GM18951 (cell line): ENCODE measurements around the gene KCNIP1.

ENCODE experiments used
- POLR2A ChIP-seq: IDR thresholded peaks from 4 replicates; pipeline ENCODE4 v1.6.1; 2011; ENCODE audit warnings: mild to moderate bottlenecking; ENCODE audit not compliant: insufficient read length, insufficient read depth; ENCODE audit errors: extremely low read depth
- in situ Hi-C: fragments of 300-500 bp; cut with MboI; formaldehyde crosslinking; loops from one replicate; pipeline ENCODE4 v1.12.0; 2022; ENCODE audit warnings: low sequenced_read_pairs, mixed read lengths, inconsistent platforms; ENCODE audit not compliant: unreplicated experiment

KCNIP1 gene

GRCh38 chr5:170581211-170581610 is 77.4 kb downstream of the KCNIP1 start:
- no peak for TF ChIP-seq POLR2A
- in situ Hi-C loops = no loop called here

- in situ Hi-C loops = no loop called here
- TF ChIP-seq POLR2A = no peak
These were observed 79.0 kb downstream of the KCNIP1 start for GRCh38 chr5:170582644-170583330.

DNA sequence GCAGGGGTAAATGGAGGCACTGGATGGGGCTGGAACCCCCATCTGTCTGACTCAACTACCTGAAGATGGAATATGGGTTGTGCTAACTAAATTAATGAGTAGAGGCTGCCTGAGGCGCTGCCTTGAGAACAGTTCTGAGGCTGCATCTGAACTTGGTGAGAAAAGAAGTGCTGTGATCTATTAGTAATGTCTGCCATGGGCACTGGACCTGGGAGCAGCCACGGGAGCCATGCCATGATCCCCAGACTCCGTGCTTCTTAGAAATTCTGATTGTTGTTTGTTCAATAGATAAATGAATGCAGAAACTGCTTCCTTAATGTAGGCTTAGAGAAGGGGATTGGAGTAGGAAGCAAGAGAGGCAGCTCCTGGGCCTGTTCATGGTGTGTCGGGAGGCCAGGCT is 80.2 kb downstream of the KCNIP1 start:
- no peak for TF ChIP-seq POLR2A
- in situ Hi-C loops = no loop called here

GRCh38 chr5:170584450-170585058 is 80.7 kb downstream of the KCNIP1 start:
- TF ChIP-seq POLR2A = no peak
- in situ Hi-C loops = no loop called here

DNA sequence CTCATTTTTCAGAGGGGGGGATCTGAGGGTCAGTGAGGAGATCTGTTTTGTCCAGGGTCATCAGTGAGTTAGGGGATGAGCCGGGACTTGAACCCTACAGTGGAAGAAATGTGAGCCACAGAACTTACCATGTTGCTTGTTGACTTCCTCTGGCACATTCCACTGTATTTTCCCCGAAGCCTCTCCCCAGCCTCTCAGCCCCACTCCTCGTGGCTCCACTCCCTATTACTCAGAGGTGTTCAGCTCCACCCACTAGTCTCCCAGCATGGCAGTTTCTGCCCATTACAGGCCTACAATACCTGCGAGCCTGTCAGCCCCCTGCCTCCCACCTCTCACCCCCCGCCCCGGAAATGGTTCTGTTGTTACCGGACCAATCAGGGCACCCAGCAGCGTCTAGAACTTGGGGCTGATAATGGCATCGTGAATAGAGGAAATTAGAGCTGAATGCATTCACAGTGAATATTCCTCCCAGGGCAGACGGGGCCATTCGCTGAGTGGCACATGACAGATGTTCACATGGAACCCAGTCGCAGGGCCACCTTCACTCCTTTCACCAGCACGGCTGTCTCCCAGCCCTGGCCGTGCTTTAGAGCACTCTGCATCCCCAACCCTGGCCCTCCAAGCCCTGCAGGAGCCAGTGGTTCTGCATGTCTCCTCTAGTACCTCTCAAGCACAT is 81.6 kb downstream of the KCNIP1 start:
- in situ Hi-C loops = no loop called here
- no peak for TF ChIP-seq POLR2A

DNA sequence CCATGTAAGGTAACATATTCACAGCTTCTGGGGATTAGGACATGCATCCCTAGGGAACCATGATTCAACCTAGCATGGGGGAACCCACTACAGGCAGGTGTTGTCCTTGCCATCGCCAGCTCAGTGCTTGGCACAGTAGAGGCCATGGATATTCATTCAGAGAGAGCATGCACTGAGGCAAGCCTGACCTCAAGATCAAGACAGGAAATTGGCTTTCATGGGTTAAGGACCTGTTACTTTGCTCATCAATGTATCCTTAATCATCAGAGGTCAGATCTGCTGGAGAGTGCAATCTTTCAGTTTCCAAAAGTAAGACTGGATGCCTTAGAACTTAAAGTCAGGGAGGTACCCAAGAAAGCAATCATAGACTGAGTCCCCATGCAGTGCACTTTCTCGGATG is 84.0 kb downstream of the KCNIP1 start:
- TF ChIP-seq POLR2A = no peak
- in situ Hi-C loops = no loop called here

GRCh38 chr5:170589643-170590042 is 85.8 kb downstream of the KCNIP1 start:
- in situ Hi-C loops = no loop called here
- TF ChIP-seq POLR2A = no peak

DNA sequence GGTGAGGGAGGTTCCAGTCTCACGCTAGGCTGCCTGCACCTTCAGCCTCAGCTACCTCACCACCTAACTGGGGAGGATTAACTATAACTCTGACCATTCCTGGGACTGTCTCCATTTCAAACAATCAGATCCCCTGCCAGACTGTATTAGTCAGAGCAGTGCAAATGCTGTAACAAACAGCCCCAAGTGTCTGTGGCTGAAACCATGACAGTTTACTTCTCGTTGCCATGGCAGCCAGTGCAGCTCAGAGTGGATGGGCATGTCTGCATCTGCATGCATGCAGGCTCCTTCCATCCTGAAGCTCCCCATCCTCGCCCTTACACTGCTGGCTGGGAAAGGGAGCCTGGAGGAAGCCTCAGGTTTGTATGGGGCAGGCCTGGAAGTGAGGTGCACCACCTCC is 86.7 kb downstream of the KCNIP1 start:
- no peak for TF ChIP-seq POLR2A
- in situ Hi-C loops = no loop called here

- TF ChIP-seq POLR2A = no peak
- in situ Hi-C loops = no loop called here
These were observed 87.2 kb downstream of the KCNIP1 start for GRCh38 chr5:170591054-170591453.

DNA sequence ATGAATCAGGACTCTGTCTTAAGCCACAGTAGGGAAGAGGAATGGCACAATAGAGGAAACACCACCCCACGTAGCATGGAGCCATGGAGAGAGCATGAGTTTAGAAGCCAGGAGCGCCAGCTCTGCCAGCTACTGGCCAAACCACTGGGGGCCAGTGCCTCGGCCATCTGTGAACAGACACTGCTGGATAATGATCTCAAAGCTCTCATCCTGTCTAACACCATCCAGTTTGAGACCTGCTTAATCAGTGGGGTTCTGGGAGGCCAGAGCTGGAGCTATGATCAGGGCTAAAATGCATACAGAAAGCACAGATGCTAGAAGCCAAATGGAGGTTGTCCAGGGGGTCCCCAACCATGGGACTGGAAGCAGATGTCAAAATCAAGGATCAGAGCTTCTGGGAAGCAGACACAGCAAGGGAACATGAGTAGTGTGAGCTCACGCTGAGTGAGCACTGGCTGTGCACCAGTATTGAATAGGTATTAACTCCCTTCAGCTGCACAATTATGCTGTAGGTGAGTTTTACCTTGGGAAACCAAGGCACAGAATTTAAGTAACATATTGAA is 92.7 kb downstream of the KCNIP1 start:
- in situ Hi-C loops = no loop called here

DNA sequence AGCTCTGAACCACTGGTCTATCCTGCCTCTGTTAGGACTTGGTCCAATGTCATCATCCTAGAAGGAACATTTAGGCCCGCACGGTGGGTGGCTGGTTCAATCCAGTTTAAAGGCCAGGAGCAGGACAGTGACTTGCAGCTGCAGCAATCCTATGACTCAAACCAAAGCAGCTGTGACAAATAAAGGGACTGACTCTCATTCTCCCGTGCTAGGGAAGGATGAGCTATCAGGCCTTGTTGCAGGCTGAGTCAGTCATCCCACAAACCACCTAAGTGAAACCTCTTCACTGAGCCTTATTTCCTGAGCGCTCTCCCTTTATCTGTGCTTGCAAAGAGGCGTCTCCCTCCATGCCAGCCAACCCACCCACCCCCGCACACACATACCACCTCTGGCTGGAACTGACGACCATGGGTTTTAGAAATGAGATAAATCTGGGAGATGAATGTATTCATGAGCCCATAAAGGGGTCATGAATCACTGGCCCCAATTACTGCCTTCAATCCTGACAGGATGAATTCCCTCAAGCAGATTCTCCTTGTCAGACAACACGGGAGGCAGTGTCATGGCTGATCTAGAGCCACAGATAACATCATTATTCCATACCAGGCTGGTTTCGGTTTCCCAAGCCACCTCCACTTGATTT is 93.4 kb downstream of the KCNIP1 start:
- in situ Hi-C loops = no loop called here
- no peak for TF ChIP-seq POLR2A

More for the DNA sequence above, 92.7 kb downstream of the KCNIP1 start:
- TF ChIP-seq POLR2A = no peak

DNA sequence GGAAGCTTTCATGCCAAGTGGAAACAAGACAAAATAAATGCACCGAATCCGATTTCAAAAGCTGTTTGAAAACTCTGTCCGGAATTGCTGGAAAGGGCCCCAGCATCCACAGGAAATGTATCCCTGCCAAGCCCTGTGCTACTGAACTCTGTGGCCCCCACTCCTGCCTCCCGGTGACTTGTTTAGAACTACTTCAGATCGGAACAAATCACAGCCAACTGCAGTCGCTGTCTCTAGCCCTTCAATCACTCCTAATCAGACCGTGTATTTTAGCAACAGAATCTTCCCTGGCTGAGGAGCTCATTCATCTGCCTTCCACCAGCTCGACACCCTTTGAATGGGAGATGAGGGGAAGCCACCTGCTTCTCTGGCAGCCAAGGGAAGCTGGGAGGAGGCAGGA is 94.1 kb downstream of the KCNIP1 start:
- in situ Hi-C loops = no loop called here
- no peak for TF ChIP-seq POLR2A

DNA sequence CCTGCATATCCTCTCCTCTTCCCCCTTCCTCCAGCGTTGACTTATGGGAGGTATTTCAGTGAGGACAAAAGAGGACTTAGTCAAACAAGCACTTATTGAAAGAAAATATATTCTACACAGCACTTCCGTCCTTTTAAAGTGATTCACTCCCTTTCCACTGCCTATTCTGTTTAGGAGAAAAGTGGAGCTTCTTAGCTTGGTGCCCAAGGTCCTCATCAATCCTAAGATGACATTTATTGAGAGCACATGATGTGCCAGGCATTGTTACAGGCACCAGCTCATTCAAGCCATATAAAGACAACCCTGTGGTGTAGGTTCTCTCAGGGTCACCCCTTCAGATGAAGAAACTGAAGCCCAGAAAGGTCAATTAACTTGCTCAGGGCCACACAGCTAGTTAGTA is 95.9 kb downstream of the KCNIP1 start:
- TF ChIP-seq POLR2A = no peak
- in situ Hi-C loops = loop anchor here (25.0 kb wide), 1 partner anchor 362 kb away; the partner anchor contains the start of gene C5orf58
